Right lobe of liver (tissue), 6 donors: Measurements from ENCODE around the gene GRK1. TPM values are rescaled to one million over a fixed set of nuclear protein-coding genes. Genes with fewer than 3 reads are reported as not detected.

Source experiments
- ATAC-seq, 4 donors: fragments of 200-7000 bp; cut with Tn5 transposase; one replicate each; pipeline ENCODE4 v1.9.1; 2020; ENCODE audit warnings: mild to moderate bottlenecking in 4 of 4, moderate library complexity in 4 of 4
- DNase-seq, 3 donors: peaks; one replicate each; pipeline ENCODE4 v3.0.0-alpha.2; 2020
- H3K27ac ChIP-seq, 3 donors: fragments of 200-600 bp; one replicate each; pipeline ENCODE4 v1.8.0; 2022
- H3K27me3 ChIP-seq, 2 donors: fragments of 200-600 bp; one replicate each; pipeline ENCODE4 v1.8.0; 2022
- H3K36me3 ChIP-seq, 4 donors: fragments of 200-600 bp; sonication (generic) in 1 of 4; one replicate each; pipeline versions ENCODE4 v1.5.1 to v1.8.0; 2017 to 2022; ENCODE audit warnings: control low read depth in 1 of 4
- H3K4me1 ChIP-seq, 4 donors: fragments of 200-600 bp; sonication (generic) in 1 of 4; one replicate each; pipeline versions ENCODE4 v1.5.1 to v1.8.0; 2017 to 2022; ENCODE audit warnings: control low read depth in 1 of 4
- H3K4me3 ChIP-seq, 3 donors: fragments of 200-600 bp; one replicate each; pipeline ENCODE4 v1.8.0; 2022
- H3K9me3 ChIP-seq, 4 donors: fragments of 200-600 bp; sonication (generic) in 1 of 4; one replicate each; pipeline versions ENCODE4 v1.5.1 to v1.8.0; 2017 to 2022; ENCODE audit warnings: control low read depth in 1 of 4
- CTCF ChIP-seq, 4 donors: fragments of 200-600 bp in 3 of 4; fragments of 450-650 bp in 1 of 4; IDR thresholded peaks; one replicate each; pipeline versions ENCODE4 v1.5.1 to v1.8.0; 2016 to 2022; ENCODE audit warnings: antibody characterized with exemption in 4 of 4, mild to moderate bottlenecking in 2 of 4
- POLR2A ChIP-seq: fragments of 450-650 bp; IDR thresholded peaks from one replicate; pipeline ENCODE4 v1.6.1; 2017; ENCODE audit warnings: antibody characterized with exemption, mild to moderate bottlenecking
- WGBS: methylation state at CpG from one replicate; pipeline ENCODE4 v1.1.6; 2018; ENCODE audit warnings: low coverage, low lambda C conversion rate; ENCODE audit not compliant: insufficient coverage; ENCODE audit errors: missing lambda C conversion rate; 5-methylcytosine and 5-hydroxymethylcytosine counted together
- intact Hi-C, 2 donors: fragments of 100-400 bp; cut with DNase I; formaldehyde crosslinking; loops; one replicate each; pipeline versions ENCODE4 v1.11.2 to v1.14.1; 2022
- total RNA-seq, 6 experiments: library from RNA; depleted of rRNA in 2 of 6; stranded (reverse); fragments of >200 nt in 2 of 6; fragmentation: NEBNext Ultra II Directional in 3 of 6; extraction: Animal tissue kit (Norgen Biotek cat#: 25700) in 3 of 6; gene quantifications; one replicate each; pipeline versions ENCODE4 v1.1.0 to v1.2.4, GENCODE V29; 2016 to 2023
- donor health status: DM: no; HTN: yes; CAD: no.
- donor health status: DM: no; HTN: no; CAD: no.
- donor health status: DM: no; HTN: no; CAD: no.
- donor health status: DM: no; HTN: yes; CAD: no.
- donor health status: DM: no; HTN: yes; CAD: no.

GRK1 gene
- total RNA-seq, 6 experiments from 2014 or later = not detected

- WGBS = 94% methylated on average over 2 of the region's 2 CpGs
- Histone ChIP-seq H3K4me1 (peaks cover 0 to 18% (median 0%) of the 10 kb centered on the region in 4 donors), H3K9me3 (no peaks in the 10 kb centered on the region), H3K27me3 (no peaks in the 10 kb centered on the region), H3K27ac (no peak overlapping the region), H3K36me3 (peaks cover 0 to 20% (median 4%) of the 10 kb centered on the region in 4 donors), H3K4me3 (no peak overlapping the region)
- intact Hi-C loops = no loop called here
- DNase-seq = no peak
- no peak for TF ChIP-seq CTCF (IDR thresholded peaks at IDR 0.05)
- TF ChIP-seq POLR2A = no peak
- ATAC-seq = no peak
These were observed 24.5 kb upstream of the GRK1 start for GRCh38 chr13:113642563-113642962.

- no peaks in the 10 kb centered on the region for H3K27me3 ChIP-seq
- intact Hi-C loops = no loop called here
- H3K27ac ChIP-seq = no peak overlapping the region
- TF ChIP-seq CTCF (IDR thresholded peaks at IDR 0.05) (no peak), POLR2A (no peak)
- H3K36me3 ChIP-seq = peaks cover 0 to 11% (median under 1%) of the 10 kb centered on the region in 4 donors
- peaks cover 0 to 24% (median 6%) of the 10 kb centered on the region in 4 donors for H3K4me1 ChIP-seq
- no peak overlapping the region for H3K4me3 ChIP-seq
- 85% methylated on average over 5 of the region's 5 CpGs for WGBS
- DNase-seq (no peak), ATAC-seq (no peak)
- H3K9me3 ChIP-seq = no peaks in the 10 kb centered on the region
These were observed 23.4 kb upstream of the GRK1 start for GRCh38 chr13:113643593-113643992.

- H3K9me3 ChIP-seq = no peaks in the 10 kb centered on the region
- no peak overlapping the region for H3K4me3 ChIP-seq
- intact Hi-C loops = no loop called here
- TF ChIP-seq CTCF (IDR thresholded peaks at IDR 0.05) (no peak), POLR2A (no peak)
- H3K27ac ChIP-seq = no peak overlapping the region
- H3K36me3 ChIP-seq = peaks cover 0 to 10% (median under 1%) of the 10 kb centered on the region in 4 donors
- ATAC-seq (no peak), DNase-seq (no peak)
- WGBS = 100% methylated on average over 1 of the region's 1 CpG
- no peaks in the 10 kb centered on the region for H3K27me3 ChIP-seq
- peaks cover 0 to 24% (median 6%) of the 10 kb centered on the region in 4 donors for H3K4me1 ChIP-seq
These were observed 22.2 kb upstream of the GRK1 start for GRCh38 chr13:113644800-113645199.

- WGBS = 39% methylated on average over 9 of the region's 9 CpGs
- DNase-seq (peak in 2 of 3 donors; percentile 50 to 57), ATAC-seq (peak; percentile 4 to 57 (median 40))
- Histone ChIP-seq H3K4me1 (peaks cover 0 to 24% (median 6%) of the 10 kb centered on the region in 4 donors), H3K27me3 (no peaks in the 10 kb centered on the region), H3K4me3 (no peak overlapping the region), H3K9me3 (no peaks in the 10 kb centered on the region), H3K27ac (peak overlapping the region in 1 of 3 donors; percentile 38), H3K36me3 (peaks cover 0 to 5% (median under 1%) of the 10 kb centered on the region in 4 donors)
- intact Hi-C loops = no loop called here
- TF ChIP-seq CTCF (IDR thresholded peaks at IDR 0.05) (no peak), POLR2A (no peak)
These were observed 21.7 kb upstream of the GRK1 start for GRCh38 chr13:113645329-113645728.

- intact Hi-C loops = no loop called here
- DNase-seq = peak in 1 of 3 donors; percentile 47
- H3K27ac ChIP-seq = no peak overlapping the region
These were observed 20.6 kb upstream of the GRK1 start for GRCh38 chr13:113646376-113646775.

More at GRCh38 chr13:113646376-113646775, 20.6 kb upstream of the GRK1 start:
- TF ChIP-seq CTCF (IDR thresholded peaks at IDR 0.05) = no peak
- no peak for TF ChIP-seq POLR2A
- Histone ChIP-seq H3K9me3 (no peaks in the 10 kb centered on the region), H3K4me1 (peaks cover 0 to 24% (median 6%) of the 10 kb centered on the region in 4 donors), H3K36me3 (peaks cover 0 to 2% (median 0%) of the 10 kb centered on the region in 4 donors), H3K4me3 (no peak overlapping the region), H3K27me3 (no peaks in the 10 kb centered on the region)
- no peak for ATAC-seq
- WGBS = 74% methylated on average over 11 of the region's 11 CpGs
